Kidney glomerular epithelial cell (primary cell): ENCODE data around the gene NUDT6.
"Not testable (repeated sequence)": the region's sequence is repeated elsewhere in the genome, so short reads cannot be mapped to it uniquely, and the experiment has no call there.

Experiments
- DNase-seq: peaks from one replicate; lab custom pipeline; 2025; lab: John Stamatoyannopoulos, UW

Gene NUDT6

DNA sequence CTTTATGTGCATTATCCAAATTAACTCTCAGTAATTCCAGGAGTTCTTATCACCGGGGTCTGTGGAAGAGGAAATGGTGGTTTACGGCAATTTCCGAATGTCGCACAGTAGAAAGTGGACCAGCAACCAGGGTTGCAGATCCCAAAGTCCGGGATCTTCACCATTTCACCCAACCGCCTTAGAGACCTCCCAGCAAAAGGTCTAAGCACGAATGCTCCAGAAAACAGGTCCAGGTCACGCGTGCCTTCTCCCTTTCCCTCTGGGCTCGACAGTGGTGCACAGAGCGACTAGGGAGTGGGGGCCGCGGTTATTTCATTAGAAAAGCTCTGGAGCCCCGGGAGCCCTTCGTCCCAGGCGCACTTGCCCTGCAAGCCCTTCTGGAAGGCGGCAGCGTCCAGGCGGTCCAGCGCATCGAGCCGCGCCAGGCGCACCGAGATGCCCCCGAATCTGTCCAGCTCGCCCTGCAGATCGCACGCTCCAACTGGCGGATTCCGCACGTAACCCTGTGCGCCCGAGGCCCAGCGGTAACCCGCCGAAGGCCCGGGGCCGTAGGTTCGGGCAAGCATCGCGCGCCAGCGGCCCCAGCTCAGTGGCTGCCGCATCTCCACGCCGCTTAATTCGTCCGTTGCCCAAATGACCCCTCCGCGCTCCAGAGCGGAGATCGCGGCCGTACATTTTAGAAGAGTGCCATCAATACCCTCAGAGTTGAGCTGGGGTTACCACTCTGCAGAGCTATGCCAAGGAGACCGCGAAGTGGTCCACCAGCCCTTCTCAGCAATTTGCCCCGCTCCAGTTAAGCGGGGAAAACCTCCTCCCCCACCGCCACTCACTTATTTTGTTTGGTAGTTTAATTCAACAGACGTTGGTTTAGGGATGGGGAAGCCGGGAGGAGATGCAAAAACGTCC is at the start of gene NUDT6:
Gene NUDT6 (minus strand): TSS at position 627 of the 906 bp plus-strand sequence. CDS start 25 bp downstream, at position 602.
- peak; percentile 57 for DNase-seq

DNA sequence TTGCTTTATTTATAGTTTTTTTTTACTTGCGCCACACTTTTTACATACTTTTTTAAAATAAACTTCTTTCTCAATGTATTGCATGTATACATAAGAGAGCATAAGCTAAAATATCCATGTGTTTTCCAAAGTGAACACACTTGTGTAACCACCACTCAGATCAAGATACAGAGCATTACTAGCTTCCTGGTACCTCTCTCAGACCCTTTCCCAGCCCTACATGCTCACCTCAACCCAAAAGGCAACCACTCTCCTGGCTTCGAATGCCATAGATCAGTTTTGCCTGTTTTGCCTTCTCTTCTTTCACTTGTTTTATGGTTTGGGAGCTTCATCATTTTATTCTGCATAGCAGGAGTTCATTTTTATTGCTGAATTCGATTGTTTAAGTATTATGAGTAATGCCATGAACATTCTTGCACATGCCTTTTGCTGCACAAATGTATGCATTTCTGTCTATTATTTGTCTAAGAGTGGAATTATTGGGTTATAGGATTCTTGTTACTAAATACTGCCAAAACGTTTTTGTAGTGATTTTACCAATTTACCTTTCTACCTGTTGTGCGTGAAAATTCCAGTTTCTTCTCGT is 45.9 kb upstream of the NUDT6 start:
- DNase-seq, result no peak

GRCh38 chr4:122967231-122967630 is 44.8 kb upstream of the NUDT6 start:
- DNase-seq, result no peak

- DNase-seq, result no peak
These were observed 43.8 kb upstream of the NUDT6 start for GRCh38 chr4:122966201-122966600.

GRCh38 chr4:122963216-122963615 is 40.8 kb upstream of the NUDT6 start:
- DNase-seq, result no peak

- DNase-seq, result no peak
These were observed 38.2 kb upstream of the NUDT6 start for GRCh38 chr4:122960611-122961000.

GRCh38 chr4:122959981-122960610 is 37.7 kb upstream of the NUDT6 start:
- no peak for DNase-seq

DNA sequence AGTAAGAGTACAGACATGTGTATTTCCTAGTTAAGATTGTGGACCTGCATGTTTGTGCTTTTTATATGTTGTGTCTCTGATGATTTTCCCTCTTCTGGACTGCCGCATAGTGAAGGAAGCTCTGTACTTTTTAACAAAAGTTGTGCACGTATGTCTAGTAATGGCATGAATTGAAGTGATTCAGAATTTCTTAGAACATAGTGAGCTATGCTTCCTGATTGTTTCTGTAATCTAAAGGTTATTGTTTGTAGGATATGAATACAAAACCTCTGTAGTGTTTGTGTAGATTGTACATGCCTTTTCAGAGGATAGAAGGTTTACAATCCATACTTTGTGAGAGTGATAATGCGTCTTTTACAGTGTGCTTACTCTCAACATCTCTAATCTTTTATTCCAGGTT is 37.0 kb upstream of the NUDT6 start:
- DNase-seq, result no peak

GRCh38 chr4:122958505-122958904 is 36.1 kb upstream of the NUDT6 start:
- no peak for DNase-seq

DNA sequence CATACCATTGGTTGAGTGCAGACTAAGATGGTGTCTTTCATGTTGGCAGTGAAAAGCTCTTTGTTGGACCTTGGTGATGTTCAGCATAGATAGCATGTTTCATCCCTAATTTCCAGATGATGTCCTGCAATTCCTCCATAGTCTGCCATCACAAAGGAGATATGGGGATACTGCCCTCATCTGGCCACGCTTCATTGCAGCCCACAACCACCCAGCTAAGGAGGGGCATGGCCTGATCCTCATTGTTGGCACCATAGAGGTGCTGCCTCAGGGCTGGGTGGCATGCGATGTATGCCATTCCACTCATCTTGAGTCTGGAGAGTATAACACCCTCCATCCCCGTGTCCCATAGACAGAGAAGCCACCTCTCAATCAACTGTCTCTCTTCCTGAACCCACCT is 31.5 kb upstream of the NUDT6 start:
- DNase-seq, result no peak

DNA sequence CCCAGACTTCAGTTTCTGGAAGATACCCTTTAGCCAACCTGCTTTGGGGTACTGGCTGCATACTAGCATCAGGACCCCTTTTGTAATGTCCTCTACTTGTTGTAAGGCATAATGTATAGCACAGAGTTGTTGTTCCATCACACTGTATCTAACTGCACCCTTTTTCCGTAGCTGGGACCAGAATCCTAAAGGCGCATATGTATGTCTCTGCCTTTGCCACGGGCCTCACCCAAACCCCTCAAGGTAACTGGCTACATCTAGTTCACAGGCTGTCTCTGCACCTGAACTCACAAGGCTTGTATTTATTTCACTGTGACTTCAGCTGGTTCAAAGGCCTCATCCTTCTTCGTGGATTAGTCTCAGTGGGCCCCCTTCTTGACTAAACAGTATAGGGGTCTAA is 29.6 kb upstream of the NUDT6 start:
- no peak for DNase-seq

- DNase-seq, result no peak
These were observed 26.3 kb upstream of the NUDT6 start for GRCh38 chr4:122948671-122949070.

GRCh38 chr4:122946142-122946541 is 23.7 kb upstream of the NUDT6 start:
- no peak for DNase-seq

GRCh38 chr4:122945136-122945535 is 22.7 kb upstream of the NUDT6 start:
- not testable (repeated sequence) for DNase-seq

GRCh38 chr4:122932763-122933162 is 10.4 kb upstream of the NUDT6 start:
- DNase-seq, result no peak

GRCh38 chr4:122930862-122931261 is 8.5 kb upstream of the NUDT6 start:
- peak; percentile 31 for DNase-seq

DNA sequence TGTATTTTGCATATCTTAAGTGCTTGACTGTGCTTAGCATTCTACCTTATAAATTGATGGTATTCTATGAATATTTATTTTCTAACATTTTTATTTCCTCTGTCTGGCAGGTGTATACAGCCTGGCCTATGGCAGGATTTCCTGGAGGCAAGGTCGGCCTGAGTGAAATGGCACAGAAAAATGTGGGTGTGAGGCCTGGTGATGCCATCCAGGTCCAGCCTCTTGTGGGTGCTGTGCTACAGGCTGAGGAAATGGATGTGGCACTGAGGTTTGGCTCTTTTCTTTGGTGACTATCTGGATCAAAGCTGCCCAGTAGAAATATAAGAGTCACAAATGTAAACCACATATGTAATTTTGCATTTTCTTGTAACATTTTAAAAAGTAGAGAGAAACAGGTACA is 6.5 kb upstream of the NUDT6 start:
- no peak for DNase-seq

DNA sequence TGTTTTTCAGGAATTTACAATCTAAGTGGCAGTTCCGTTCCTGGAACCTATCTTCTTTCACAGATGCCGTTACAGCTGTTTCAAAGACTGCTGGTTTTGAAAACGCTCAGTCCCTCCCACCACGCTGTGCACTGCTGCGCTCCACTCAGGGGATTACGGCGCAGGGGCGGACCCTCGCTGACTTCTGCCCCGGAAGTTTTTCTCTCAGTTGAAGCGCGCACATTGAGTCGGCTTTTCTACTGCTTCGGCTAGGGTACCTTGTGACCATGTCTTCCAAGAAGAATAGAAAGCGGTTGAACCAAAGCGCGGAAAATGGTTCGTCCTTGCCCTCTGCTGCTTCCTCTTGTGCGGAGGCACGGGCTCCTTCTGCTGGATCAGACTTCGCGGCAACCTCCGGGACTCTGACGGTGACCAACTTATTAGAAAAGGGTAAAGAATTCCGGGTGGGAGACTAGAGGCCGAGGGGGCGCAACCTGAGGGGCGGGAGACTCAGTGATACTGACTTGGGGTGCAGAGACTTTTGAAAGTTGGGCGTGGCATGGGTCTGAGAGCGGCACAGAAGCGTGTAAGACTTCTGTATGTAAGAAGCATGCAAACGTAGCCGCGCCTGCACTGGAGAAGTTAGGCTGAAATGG is 597 bp upstream of the NUDT6 start:
- DNase-seq, result peak; percentile 83

- DNase-seq, result no peak
These were observed 1.1 kb downstream of the NUDT6 start for GRCh38 chr4:122921300-122921699.

- no peak for DNase-seq
These were observed 1.9 kb downstream of the NUDT6 start for GRCh38 chr4:122920473-122920872.

DNA sequence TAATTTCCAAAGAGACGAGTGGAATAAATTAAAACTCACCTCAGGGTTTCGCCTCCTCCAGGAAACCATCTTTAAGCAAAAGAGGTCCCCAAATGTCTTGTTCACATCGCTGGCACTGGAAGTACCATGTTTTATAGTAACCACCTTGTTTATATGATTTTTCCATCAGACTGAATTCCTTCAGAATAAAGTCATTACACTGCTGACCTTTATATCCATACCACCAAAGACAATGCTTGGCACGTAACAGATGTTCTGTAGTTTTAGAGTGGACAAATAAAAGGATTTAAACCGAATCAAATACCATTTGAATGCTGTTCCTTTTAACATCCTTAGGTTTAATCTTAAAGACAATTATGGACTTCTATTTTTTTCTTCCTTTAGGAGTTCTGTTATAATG is 4.7 kb downstream of the NUDT6 start:
- DNase-seq, result no peak

- DNase-seq, result peak; percentile 20
These were observed 7.5 kb downstream of the NUDT6 start for GRCh38 chr4:122914938-122915337.
